SK-N-SH treated with all-trans-retinoic acid at 6 μM for 48 hours (cell line): ENCODE results near the gene KANTR.

Experiments used
- ATAC-seq: fragments of 200-7000 bp; cut with Tn5 transposase; 3 replicates; pipeline ENCODE4 v1.9.1; 2020; ENCODE audit warnings: mild to moderate bottlenecking, moderate library complexity
- BACH2 ChIP-seq: fragments of 250-450 bp; sonication (Bioruptor Pico); IDR thresholded peaks from 2 replicates; pipeline ENCODE4 v1.9.0; 2021; ENCODE audit warnings: mild to moderate bottlenecking, borderline replicate concordance
- CSDC2 ChIP-seq: fragments of 250-450 bp; sonication (Bioruptor Pico); IDR thresholded peaks from 2 replicates; pipeline ENCODE4 v1.5.0; 2020; ENCODE audit warnings: mild to moderate bottlenecking, moderate library complexity
- ESRRG ChIP-seq: fragments of 250-450 bp; sonication (Bioruptor Pico); IDR thresholded peaks from 2 replicates; pipeline ENCODE4 v1.6.1; 2021; ENCODE audit warnings: mild to moderate bottlenecking
- GLIS3 ChIP-seq: fragments of 250-450 bp; sonication (Bioruptor Pico); IDR thresholded peaks from 2 replicates; pipeline ENCODE4 v1.5.0; 2020; ENCODE audit warnings: mild to moderate bottlenecking, moderate library complexity
- ISL1 ChIP-seq: fragments of 250-450 bp; sonication (Bioruptor Pico); IDR thresholded peaks from 2 replicates; pipeline ENCODE4 v2.1.2; 2022; ENCODE audit warnings: mild to moderate bottlenecking, moderate library complexity
- OSR1 ChIP-seq: fragments of 250-450 bp; sonication (Bioruptor Pico); IDR thresholded peaks from 2 replicates; pipeline ENCODE4 v1.8.0; 2022; ENCODE audit warnings: moderate library complexity, mild to moderate bottlenecking, inconsistent platforms
- POU6F1 ChIP-seq: fragments of 250-450 bp; sonication (Bioruptor Pico); IDR thresholded peaks from 2 replicates; pipeline ENCODE4 v1.8.0; 2021; ENCODE audit warnings: low read depth, mild to moderate bottlenecking, moderate library complexity, borderline replicate concordance
- PPARA ChIP-seq: fragments of 250-450 bp; sonication (Bioruptor Pico); IDR thresholded peaks from 2 replicates; pipeline ENCODE4 v1.5.0; 2020; ENCODE audit warnings: mild to moderate bottlenecking, borderline replicate concordance
- RARB ChIP-seq: fragments of 250-450 bp; sonication (Bioruptor Pico); IDR thresholded peaks from 2 replicates; pipeline ENCODE4 v1.8.0; 2021; ENCODE audit warnings: mild to moderate bottlenecking, moderate library complexity
- SNAI2 ChIP-seq: fragments of 250-450 bp; sonication (Bioruptor Pico); IDR thresholded peaks from 2 replicates; pipeline ENCODE4 v1.5.0; 2020; ENCODE audit warnings: mild to moderate bottlenecking, moderate library complexity
- TCF4 ChIP-seq: fragments of 250-450 bp; sonication (Bioruptor Pico); IDR thresholded peaks from 2 replicates; pipeline ENCODE4 v1.8.0; 2021; ENCODE audit warnings: mild to moderate bottlenecking, moderate library complexity, borderline replicate concordance
- TOX ChIP-seq: fragments of 250-450 bp; sonication (Bioruptor Pico); IDR thresholded peaks from 2 replicates; pipeline ENCODE4 v1.8.0; 2021; ENCODE audit warnings: mild to moderate bottlenecking, moderate library complexity, borderline replicate concordance
- ZC3H10 ChIP-seq: fragments of 250-450 bp; sonication (Bioruptor Pico); IDR thresholded peaks from 2 replicates; pipeline ENCODE4 v1.5.1; 2021; ENCODE audit warnings: mild to moderate bottlenecking, moderate library complexity
- ZFP3 ChIP-seq: fragments of 250-450 bp; sonication (Bioruptor Pico); IDR thresholded peaks from 2 replicates; pipeline ENCODE4 v1.5.0; 2020; ENCODE audit warnings: mild to moderate bottlenecking, moderate library complexity
- ZFP30 ChIP-seq: fragments of 450-650 bp; formaldehyde crosslinking; IDR thresholded peaks from 2 replicates; pipeline ENCODE4 v1.5.0; 2022; ENCODE audit warnings: mild to moderate bottlenecking, moderate library complexity
- ZNF565 ChIP-seq: fragments of 450-650 bp; formaldehyde crosslinking; conservative IDR thresholded peaks from 2 replicates; pipeline ENCODE4 v1.5.0; 2020; ENCODE audit warnings: low read depth, mild to moderate bottlenecking, moderate library complexity
- ZNF70 ChIP-seq: fragments of 450-650 bp; formaldehyde crosslinking; IDR thresholded peaks from 2 replicates; pipeline ENCODE4 v1.5.0; 2020; ENCODE audit warnings: mild to moderate bottlenecking, moderate library complexity
- ZNF8 ChIP-seq: fragments of 450-650 bp; formaldehyde crosslinking; IDR thresholded peaks from 2 replicates; pipeline ENCODE4 v1.5.0; 2020; ENCODE audit warnings: mild to moderate bottlenecking, moderate library complexity
- TF ChIP-seq, protein P1 (sequence below): fragments of 250-450 bp; sonication (Bioruptor Pico); IDR thresholded peaks from 2 replicates; pipeline ENCODE4 v1.5.1; 2021; ENCODE audit warnings: mild to moderate bottlenecking, moderate library complexity
- TF ChIP-seq, protein P2 (sequence below): fragments of 250-450 bp; sonication (Bioruptor Pico); IDR thresholded peaks from 2 replicates; pipeline ENCODE4 v1.8.0; 2020; ENCODE audit warnings: mild to moderate bottlenecking, moderate library complexity, borderline replicate concordance
- TF ChIP-seq, protein P3 (sequence below): fragments of 250-450 bp; sonication (Bioruptor Pico); IDR thresholded peaks from 2 replicates; pipeline ENCODE4 v1.5.0; 2020; ENCODE audit warnings: mild to moderate bottlenecking, moderate library complexity
- TF ChIP-seq, protein P4 (sequence below): fragments of 250-450 bp; sonication (Bioruptor Pico); IDR thresholded peaks from 2 replicates; pipeline ENCODE4 v1.5.1; 2020; ENCODE audit warnings: low read depth, mild to moderate bottlenecking, moderate library complexity

KANTR gene

GRCh38 chrX:53084863-53085262 lies 9.1 kb upstream of the KANTR start (continued):
- TF ChIP-seq PPARA (CRISPR knock-in tag) (no peak), ISL1 (CRISPR knock-in tag) (no peak)

- TF ChIP-seq, protein P1, sequence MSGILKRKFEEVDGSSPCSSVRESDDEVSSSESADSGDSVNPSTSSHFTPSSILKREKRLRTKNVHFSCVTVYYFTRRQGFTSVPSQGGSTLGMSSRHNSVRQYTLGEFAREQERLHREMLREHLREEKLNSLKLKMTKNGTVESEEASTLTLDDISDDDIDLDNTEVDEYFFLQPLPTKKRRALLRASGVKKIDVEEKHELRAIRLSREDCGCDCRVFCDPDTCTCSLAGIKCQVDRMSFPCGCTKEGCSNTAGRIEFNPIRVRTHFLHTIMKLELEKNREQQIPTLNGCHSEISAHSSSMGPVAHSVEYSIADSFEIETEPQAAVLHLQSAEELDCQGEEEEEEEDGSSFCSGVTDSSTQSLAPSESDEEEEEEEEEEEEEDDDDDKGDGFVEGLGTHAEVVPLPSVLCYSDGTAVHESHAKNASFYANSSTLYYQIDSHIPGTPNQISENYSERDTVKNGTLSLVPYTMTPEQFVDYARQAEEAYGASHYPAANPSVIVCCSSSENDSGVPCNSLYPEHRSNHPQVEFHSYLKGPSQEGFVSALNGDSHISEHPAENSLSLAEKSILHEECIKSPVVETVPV (CRISPR knock-in tag) = no peak
- TF ChIP-seq, protein P2, sequence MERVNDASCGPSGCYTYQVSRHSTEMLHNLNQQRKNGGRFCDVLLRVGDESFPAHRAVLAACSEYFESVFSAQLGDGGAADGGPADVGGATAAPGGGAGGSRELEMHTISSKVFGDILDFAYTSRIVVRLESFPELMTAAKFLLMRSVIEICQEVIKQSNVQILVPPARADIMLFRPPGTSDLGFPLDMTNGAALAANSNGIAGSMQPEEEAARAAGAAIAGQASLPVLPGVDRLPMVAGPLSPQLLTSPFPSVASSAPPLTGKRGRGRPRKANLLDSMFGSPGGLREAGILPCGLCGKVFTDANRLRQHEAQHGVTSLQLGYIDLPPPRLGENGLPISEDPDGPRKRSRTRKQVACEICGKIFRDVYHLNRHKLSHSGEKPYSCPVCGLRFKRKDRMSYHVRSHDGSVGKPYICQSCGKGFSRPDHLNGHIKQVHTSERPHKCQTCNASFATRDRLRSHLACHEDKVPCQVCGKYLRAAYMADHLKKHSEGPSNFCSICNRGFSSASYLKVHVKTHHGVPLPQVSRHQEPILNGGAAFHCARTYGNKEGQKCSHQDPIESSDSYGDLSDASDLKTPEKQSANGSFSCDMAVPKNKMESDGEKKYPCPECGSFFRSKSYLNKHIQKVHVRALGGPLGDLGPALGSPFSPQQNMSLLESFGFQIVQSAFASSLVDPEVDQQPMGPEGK (CRISPR knock-in tag) = no peak
- TF ChIP-seq CSDC2 (no peak), TOX (CRISPR knock-in tag) (no peak), TCF4 (no peak), PPARA (CRISPR knock-in tag) (no peak), ZFP3 (CRISPR knock-in tag) (no peak), ISL1 (CRISPR knock-in tag) (no peak), ESRRG (CRISPR knock-in tag) (no peak), ZNF565 (no peak), GLIS3 (CRISPR knock-in tag) (no peak), OSR1 (CRISPR knock-in tag) (no peak), ZFP30 (CRISPR knock-in tag) (no peak), POU6F1 (CRISPR knock-in tag) (no peak), BACH2 (no peak), RARB (CRISPR knock-in tag) (no peak)
Observed at GRCh38 chrX:53085661-53086229, 8.2 kb upstream of the KANTR start.

GRCh38 chrX:53086464-53086863 lies 7.5 kb upstream of the KANTR start:
- TF ChIP-seq TCF4 (no peak), RARB (CRISPR knock-in tag) (no peak), ESRRG (CRISPR knock-in tag) (no peak), PPARA (CRISPR knock-in tag) (no peak), ZNF70 (CRISPR knock-in tag) (no peak), CSDC2 (no peak), ZFP3 (CRISPR knock-in tag) (no peak), ZNF8 (CRISPR knock-in tag) (no peak), GLIS3 (CRISPR knock-in tag) (no peak), OSR1 (CRISPR knock-in tag) (no peak), TOX (CRISPR knock-in tag) (no peak), ZNF565 (no peak), SNAI2 (CRISPR knock-in tag) (no peak), ZC3H10 (CRISPR knock-in tag) (no peak), BACH2 (no peak), POU6F1 (CRISPR knock-in tag) (no peak)
- TF ChIP-seq, protein P3, sequence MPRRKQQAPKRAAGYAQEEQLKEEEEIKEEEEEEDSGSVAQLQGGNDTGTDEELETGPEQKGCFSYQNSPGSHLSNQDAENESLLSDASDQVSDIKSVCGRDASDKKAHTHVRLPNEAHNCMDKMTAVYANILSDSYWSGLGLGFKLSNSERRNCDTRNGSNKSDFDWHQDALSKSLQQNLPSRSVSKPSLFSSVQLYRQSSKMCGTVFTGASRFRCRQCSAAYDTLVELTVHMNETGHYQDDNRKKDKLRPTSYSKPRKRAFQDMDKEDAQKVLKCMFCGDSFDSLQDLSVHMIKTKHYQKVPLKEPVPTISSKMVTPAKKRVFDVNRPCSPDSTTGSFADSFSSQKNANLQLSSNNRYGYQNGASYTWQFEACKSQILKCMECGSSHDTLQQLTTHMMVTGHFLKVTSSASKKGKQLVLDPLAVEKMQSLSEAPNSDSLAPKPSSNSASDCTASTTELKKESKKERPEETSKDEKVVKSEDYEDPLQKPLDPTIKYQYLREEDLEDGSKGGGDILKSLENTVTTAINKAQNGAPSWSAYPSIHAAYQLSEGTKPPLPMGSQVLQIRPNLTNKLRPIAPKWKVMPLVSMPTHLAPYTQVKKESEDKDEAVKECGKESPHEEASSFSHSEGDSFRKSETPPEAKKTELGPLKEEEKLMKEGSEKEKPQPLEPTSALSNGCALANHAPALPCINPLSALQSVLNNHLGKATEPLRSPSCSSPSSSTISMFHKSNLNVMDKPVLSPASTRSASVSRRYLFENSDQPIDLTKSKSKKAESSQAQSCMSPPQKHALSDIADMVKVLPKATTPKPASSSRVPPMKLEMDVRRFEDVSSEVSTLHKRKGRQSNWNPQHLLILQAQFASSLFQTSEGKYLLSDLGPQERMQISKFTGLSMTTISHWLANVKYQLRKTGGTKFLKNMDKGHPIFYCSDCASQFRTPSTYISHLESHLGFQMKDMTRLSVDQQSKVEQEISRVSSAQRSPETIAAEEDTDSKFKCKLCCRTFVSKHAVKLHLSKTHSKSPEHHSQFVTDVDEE = no peak
- TF ChIP-seq, protein P4, sequence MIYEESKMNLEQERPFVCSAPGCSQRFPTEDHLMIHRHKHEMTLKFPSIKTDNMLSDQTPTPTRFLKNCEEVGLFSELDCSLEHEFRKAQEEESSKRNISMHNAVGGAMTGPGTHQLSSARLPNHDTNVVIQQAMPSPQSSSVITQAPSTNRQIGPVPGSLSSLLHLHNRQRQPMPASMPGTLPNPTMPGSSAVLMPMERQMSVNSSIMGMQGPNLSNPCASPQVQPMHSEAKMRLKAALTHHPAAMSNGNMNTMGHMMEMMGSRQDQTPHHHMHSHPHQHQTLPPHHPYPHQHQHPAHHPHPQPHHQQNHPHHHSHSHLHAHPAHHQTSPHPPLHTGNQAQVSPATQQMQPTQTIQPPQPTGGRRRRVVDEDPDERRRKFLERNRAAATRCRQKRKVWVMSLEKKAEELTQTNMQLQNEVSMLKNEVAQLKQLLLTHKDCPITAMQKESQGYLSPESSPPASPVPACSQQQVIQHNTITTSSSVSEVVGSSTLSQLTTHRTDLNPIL = no peak
- TF ChIP-seq, all 23 proteins: peak for 0
- no peak for ATAC-seq

More at GRCh38 chrX:53085661-53086229, 8.2 kb upstream of the KANTR start:
- no peak for ATAC-seq
